G401 (cell line): ENCODE results near the gene SERPINA6. TPM values are rescaled to one million over a fixed set of nuclear protein-coding genes. Genes with fewer than 3 reads are reported as not detected.

Experiments used
- DNase-seq: peaks from one replicate; pipeline ENCODE4 v3.0.0-alpha.2; 2015; ENCODE audit warnings: low spot score
- in situ Hi-C: cut with HindIII; loops from 2 replicates; pipeline ENCODE4 v1.10.0; 2016; ENCODE audit warnings: low sequenced_read_pairs, mixed read lengths
- total RNA-seq: library from RNA; depleted of rRNA; stranded (reverse); fragments of >200 nt; shearing (Covaris generic); gene quantifications from 2 replicates; pipeline ENCODE4 v1.2.3, GENCODE V29; 2014

The SERPINA6 gene
- total RNA-seq, 1 experiment from 2014 or later, result not detected

DNA sequence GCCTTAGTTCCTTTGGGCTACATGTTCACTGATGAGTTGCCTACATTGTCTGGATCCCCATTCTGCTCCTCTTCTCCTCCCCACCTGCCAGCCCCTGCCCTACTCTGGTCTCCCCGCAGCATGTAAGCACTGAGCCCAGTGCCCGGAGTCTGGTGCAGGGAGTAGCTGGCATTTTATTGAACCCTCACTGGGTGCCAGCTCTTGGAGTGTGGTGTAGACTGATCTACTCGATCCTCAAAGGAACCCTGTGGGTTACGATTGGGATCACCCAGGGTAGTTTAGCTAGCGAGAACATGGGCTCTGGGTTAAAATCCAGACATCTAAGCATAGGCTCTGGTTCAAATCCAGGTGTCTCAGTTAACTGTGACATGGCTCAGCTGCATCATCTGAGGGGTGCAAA is 8.3 kb upstream of the SERPINA6 start:
- in situ Hi-C loops, result no loop called here
- no peak for DNase-seq

DNA sequence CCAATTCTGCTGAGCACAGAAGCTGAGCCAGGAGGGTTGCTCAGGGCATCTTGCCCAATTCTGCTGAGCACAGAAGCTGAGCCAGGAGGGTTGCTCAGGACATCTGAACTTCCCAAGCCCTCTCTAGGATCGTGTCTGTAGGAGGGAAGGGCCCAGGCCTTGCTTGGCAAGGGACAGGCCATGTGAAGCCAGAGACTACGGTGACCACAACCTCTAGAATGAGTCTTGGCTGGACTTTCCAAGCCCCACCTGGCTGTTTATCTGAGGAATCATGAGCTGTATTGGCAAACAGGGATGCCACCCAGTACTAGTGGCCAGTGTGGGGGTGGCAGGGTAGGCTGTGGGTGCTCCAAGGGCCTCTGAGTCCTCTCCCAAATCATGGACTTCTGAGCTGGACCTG is 7.7 kb upstream of the SERPINA6 start:
- in situ Hi-C loops, result no loop called here
- no peak for DNase-seq

DNA sequence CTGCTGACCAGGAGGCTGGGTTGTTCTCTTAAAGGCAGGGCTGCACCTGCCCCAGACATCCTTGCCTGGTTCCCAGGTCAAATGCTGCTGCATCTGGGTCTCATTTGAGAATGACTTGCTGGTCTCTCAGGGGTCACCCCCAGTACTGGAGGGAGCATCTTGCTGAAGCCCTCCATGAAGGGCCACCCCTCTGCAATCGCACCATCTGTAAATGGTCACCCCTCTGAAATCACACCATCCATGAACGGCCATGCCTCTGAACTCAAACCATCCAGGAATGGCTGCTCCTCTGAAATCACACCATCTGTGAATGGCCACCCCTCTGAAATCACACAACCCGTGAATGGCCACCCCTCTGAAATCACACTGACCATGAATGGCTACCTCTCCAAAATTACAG is 7.3 kb upstream of the SERPINA6 start:
- in situ Hi-C loops, result no loop called here
- DNase-seq, result no peak

DNA sequence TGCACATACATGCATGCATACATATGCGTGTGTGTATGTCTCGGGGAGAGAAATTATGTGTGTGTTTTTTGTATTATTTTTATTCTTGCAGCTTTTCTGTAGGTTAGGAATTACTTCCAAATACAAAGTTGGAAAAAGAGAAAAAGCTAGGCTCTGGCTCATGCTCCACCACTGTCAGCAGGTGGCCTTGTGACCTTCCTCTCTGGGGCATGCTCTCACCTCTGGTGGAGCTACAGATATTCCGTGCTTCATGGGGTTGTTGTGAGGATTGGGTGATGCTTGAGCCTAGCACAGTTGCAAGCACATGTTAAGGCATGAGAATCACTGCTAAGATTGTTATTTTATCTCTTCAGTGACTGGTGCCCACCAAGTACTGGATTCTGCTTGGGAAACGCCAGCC is 6.7 kb upstream of the SERPINA6 start:
- in situ Hi-C loops, result no loop called here
- no peak for DNase-seq

GRCh38 chr14:94328196-94328595 is 5.1 kb upstream of the SERPINA6 start:
- DNase-seq, result no peak
- in situ Hi-C loops, result no loop called here

- in situ Hi-C loops, result no loop called here
- no peak for DNase-seq
Measured at GRCh38 chr14:94321421-94322271, 1.5 kb downstream of the SERPINA6 start.

DNA sequence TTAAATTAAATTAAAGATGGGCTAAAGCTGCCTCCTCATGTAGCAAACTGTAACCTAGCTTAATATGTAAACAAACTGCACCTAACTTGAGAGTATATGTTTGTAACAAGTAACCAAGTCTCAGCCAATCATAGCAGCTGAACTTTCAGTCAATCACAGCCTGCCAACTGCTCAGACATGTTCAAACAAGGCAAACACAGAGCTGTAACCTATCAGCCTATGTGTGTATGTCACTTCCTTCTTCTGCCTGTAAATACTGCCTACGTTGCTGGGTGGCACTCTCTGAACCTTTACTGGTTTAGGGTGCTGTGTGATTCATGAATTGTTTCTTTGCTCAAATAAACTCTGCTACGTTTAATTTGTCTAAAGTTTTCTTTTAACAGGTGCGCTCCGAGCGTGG is 2.9 kb downstream of the SERPINA6 start:
- no peak for DNase-seq
- in situ Hi-C loops, result no loop called here

DNA sequence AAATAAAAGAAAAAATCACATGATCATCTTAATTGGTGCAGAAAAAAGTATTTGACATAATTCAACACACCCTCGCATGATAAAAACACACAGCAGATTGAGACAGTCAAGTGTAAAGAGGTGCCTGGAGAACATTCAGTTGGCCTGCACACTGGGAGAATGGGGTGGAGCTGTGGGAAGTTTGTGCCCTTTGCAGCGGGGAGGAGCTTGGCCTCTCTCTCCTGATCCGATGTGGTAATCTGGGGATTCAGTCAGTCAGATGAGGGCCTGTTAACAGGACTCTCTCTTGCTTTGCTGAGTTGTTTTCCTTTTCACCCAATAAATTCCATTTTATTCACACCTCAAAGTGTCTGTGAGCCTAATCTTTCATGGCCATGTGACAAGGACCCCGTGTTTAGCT is 5.9 kb downstream of the SERPINA6 start:
- no peak for DNase-seq
- in situ Hi-C loops, result no loop called here

GRCh38 chr14:94316692-94317091 is 6.4 kb downstream of the SERPINA6 start:
- in situ Hi-C loops, result no loop called here
- no peak for DNase-seq

- no peak for DNase-seq
- in situ Hi-C loops, result no loop called here
Measured at GRCh38 chr14:94314890-94315289, 8.2 kb downstream of the SERPINA6 start.

GRCh38 chr14:94313991-94314655 is 9.0 kb downstream of the SERPINA6 start:
- in situ Hi-C loops, result no loop called here
- no peak for DNase-seq

DNA sequence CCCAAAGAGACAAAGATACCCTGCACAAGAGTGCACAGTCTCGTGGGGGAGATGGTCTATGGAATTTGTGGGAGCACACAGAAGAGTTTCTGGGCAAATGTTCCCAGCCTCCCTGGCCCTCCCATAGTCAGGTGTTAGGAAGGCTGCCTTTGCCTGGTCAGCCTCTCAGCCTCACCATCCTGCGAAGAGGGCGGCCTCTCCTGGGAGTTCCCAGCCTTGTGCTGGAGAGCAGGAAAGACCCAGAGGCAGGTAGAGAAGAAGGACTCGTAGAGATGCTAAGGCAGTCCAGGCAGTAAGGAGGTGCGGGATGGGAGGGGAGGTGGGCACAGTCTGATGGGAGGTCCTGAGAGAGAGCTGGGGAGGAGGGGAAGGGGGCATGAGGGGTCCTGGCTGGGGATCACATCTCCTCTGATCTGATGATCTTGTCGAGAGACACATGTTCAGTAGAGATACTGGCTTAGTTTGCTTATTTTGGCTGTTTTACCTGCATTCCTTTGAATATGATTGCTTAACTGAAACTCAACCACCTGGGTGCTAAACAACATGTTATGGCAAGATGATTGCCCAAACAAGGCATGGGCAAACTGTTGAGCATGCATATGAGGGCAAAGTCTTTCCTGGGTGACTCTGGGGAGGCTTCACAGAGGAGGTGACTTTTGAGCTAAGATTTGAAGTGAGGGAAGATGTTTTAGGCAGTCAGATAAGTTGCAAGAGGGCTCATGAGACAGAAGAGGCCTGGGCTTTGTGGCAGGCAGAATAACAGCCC is 10.5 kb downstream of the SERPINA6 start:
- in situ Hi-C loops, result no loop called here
- DNase-seq, result no peak

- DNase-seq, result no peak
- in situ Hi-C loops, result no loop called here
Measured at GRCh38 chr14:94310248-94310647, 12.9 kb downstream of the SERPINA6 start.

GRCh38 chr14:94309721-94310120 is 13.4 kb downstream of the SERPINA6 start:
- no peak for DNase-seq
- in situ Hi-C loops, result no loop called here

DNA sequence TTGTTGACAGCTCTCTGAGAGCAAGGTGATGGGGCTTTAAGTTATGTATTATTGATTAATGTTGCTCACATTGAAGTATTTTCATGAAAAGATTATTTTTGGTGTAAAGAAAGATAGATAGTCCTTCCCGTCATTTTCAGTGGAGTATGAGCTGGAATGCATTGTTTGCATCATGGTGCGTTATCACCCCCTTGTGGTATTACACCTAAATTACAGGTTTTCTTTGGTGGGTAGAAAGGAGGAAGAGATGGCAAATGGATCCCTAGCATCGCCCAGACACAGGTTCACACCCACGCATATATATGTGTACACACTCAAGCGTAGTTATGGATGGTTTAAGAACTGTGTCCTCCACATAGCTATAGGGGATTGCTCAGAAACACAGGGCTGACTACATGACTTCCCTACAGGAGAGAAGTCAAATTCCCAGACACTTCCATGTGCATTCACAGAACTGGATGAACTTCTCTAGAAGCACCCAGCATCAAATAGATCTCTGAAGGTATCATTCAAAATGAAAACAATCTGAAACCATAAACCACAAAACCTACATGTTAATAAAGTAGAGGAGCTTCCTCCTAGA is 15.6 kb downstream of the SERPINA6 start:
- no peak for DNase-seq
- in situ Hi-C loops, result no loop called here

DNA sequence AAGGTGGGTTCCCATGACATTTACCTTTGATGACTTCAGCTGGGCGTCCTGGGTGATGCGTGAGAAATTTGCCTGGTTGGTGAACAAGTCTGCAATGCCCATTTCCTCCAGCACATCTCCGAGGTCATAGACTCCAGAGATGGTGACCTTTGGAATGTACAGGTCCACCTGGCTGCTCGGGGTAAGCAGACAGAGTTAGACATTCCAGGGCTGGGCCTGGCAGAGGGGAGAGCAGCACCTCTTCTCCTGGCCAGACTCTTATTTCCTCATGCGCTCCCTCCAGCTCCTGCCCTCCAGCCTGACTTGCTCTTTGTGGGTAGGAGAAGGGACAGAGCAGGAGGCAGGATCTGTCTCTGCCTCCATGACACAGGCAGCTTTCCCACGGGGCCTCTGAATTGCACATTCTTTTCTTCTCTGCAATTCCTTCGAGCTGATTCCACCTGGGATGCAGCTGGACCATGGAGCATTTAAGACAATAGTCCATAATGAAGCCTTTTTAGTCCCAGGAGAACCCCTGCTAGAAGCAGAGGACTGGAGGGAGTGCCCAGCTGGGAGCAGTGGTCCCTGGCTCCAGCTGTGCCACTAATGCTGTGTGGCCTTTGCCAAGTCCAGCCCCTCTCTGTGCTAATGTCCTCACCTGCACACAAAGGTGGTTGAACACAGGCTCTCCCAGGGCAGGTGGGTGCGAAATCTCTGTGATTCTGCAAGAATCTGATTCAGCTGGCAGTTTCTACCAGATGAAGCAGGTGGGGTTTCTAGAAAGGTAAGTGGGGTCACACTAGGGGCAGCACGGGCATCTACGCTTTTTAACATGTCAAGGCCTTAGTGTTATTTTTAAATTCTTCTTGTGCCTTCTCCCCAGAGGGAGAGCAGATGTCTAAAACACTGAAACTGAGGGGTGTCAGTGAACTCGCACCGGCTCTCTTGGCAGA is 16.8 kb downstream of the SERPINA6 start:
- in situ Hi-C loops, result no loop called here
- DNase-seq, result no peak

- in situ Hi-C loops, result no loop called here
Measured at GRCh38 chr14:94305620-94306019, 17.5 kb downstream of the SERPINA6 start.

DNA sequence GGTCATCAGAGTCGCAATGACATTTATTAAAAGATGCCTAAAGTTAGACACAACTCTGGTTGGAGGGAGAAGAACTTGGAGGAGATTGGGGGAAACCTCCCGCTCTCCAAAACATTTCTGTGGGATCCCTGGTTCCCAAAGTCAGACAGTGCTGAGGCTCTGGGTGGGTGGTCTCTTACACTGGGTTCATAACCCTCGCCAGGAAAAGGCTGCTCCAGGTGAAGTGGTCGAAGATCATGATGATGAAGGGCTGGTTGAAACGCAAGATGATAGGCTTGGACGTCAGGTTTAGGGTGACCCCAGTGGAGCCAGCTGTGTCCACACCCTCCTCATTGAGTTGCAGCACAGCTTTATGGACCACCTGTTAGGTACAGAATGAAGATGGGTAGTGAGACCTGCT is 18.9 kb downstream of the SERPINA6 start:
- in situ Hi-C loops, result no loop called here
- DNase-seq, result no peak

More at GRCh38 chr14:94305620-94306019, 17.5 kb downstream of the SERPINA6 start:
- DNase-seq, result no peak

- DNase-seq, result no peak
- in situ Hi-C loops, result no loop called here
Measured at GRCh38 chr14:94303111-94303510, 20.0 kb downstream of the SERPINA6 start.
